Measurements from ENCODE around the gene ARIH1.

Gene ARIH1

GRCh38 chr15:72540606-72541237, 66.6 kb downstream of the ARIH1 start:
- no peak for DNase-seq (ENCODE audit: low read depth in 2 of 2)

GRCh38 chr15:72541674-72542073, 67.5 kb downstream of the ARIH1 start:
- DNase-seq (ENCODE audit: low read depth in 2 of 2): no peak

GRCh38 chr15:72545156-72545555, 71.0 kb downstream of the ARIH1 start:
- no peak for DNase-seq (ENCODE audit: low read depth in 2 of 2)

GRCh38 chr15:72554471-72555425, 80.6 kb downstream of the ARIH1 start:
- DNase-seq (ENCODE audit: low read depth in 2 of 2): no peak

- no peak for DNase-seq (ENCODE audit: low read depth in 2 of 2)
These were observed 85.7 kb downstream of the ARIH1 start for GRCh38 chr15:72559781-72560180.

- no peak for DNase-seq (ENCODE audit: low read depth in 2 of 2)
These were observed 86.3 kb downstream of the ARIH1 start for GRCh38 chr15:72560458-72560857.

GRCh38 chr15:72562386-72562785, 88.3 kb downstream of the ARIH1 start:
- DNase-seq (ENCODE audit: low read depth in 2 of 2): no peak

GRCh38 chr15:72562878-72563277, 88.7 kb downstream of the ARIH1 start:
- no peak for DNase-seq (ENCODE audit: low read depth in 2 of 2)

GRCh38 chr15:72564091-72564490, 90.0 kb downstream of the ARIH1 start:
- DNase-seq (ENCODE audit: low read depth in 2 of 2): no peak

GRCh38 chr15:72566973-72567372, 92.8 kb downstream of the ARIH1 start:
- no peak for DNase-seq (ENCODE audit: low read depth in 2 of 2)

GRCh38 chr15:72570059-72570458, 95.9 kb downstream of the ARIH1 start:
- no peak for DNase-seq (ENCODE audit: low read depth in 2 of 2)

GRCh38 chr15:72579814-72580213, 105.7 kb downstream of the ARIH1 start:
- DNase-seq (ENCODE audit: low read depth in 2 of 2): no peak

- DNase-seq (ENCODE audit: low read depth in 2 of 2): no peak
These were observed 109.9 kb downstream of the ARIH1 start for GRCh38 chr15:72584006-72584405.

- DNase-seq (ENCODE audit: low read depth in 2 of 2): no peak
These were observed 110.9 kb downstream of the ARIH1 start for GRCh38 chr15:72585025-72585424.

- DNase-seq (ENCODE audit: low read depth in 2 of 2): no peak
These were observed 111.4 kb downstream of the ARIH1 start for GRCh38 chr15:72585476-72586058.

GRCh38 chr15:72588096-72588495, 114.0 kb downstream of the ARIH1 start:
- no peak for DNase-seq (ENCODE audit: low read depth in 2 of 2)

GRCh38 chr15:72590427-72590826, 116.3 kb downstream of the ARIH1 start:
- no peak for DNase-seq (ENCODE audit: low read depth in 2 of 2)

GRCh38 chr15:72591361-72591760, 117.2 kb downstream of the ARIH1 start:
- no peak for DNase-seq (ENCODE audit: low read depth in 2 of 2)

GRCh38 chr15:72592097-72592496, 118.0 kb downstream of the ARIH1 start:
- no peak for DNase-seq (ENCODE audit: low read depth in 2 of 2)

- no peak for DNase-seq (ENCODE audit: low read depth in 2 of 2)
These were observed 118.5 kb downstream of the ARIH1 start for GRCh38 chr15:72592676-72593075.

GRCh38 chr15:72593838-72594237, 119.7 kb downstream of the ARIH1 start:
- no peak for DNase-seq (ENCODE audit: low read depth in 2 of 2)

GRCh38 chr15:72599855-72600464, 125.8 kb downstream of the ARIH1 start:
- no peak for DNase-seq (ENCODE audit: low read depth in 2 of 2)

Measured in stimulated activated CD8-positive, alpha-beta memory T cell treated with anti-CD3 and anti-CD28 coated beads, Interleukin-2, amount 100 ng/mL, for 1 hour (primary cell).